HG03196 (cell line): ENCODE results near the gene SCAMP1.
"Not testable (repeated sequence)": the region's sequence is repeated elsewhere in the genome, so short reads cannot be mapped to it uniquely, and the experiment has no call there.

Source experiments
- ATAC-seq: cut with Tn5 transposase; IDR thresholded peaks from one replicate; pipeline ENCODE4 v1.9.1; 2021; ENCODE audit not compliant: unreplicated experiment

Gene SCAMP1

GRCh38 chr5:78420548-78420947 is 60.1 kb downstream of the SCAMP1 start:
- no peak for ATAC-seq

GRCh38 chr5:78424665-78425064 is 64.2 kb downstream of the SCAMP1 start:
- ATAC-seq, result no peak

- ATAC-seq, result no peak
These were observed 69.0 kb downstream of the SCAMP1 start for GRCh38 chr5:78429332-78429980.

GRCh38 chr5:78430866-78431265 is 70.4 kb downstream of the SCAMP1 start:
- no peak for ATAC-seq

GRCh38 chr5:78433972-78434371 is 73.6 kb downstream of the SCAMP1 start:
- no peak for ATAC-seq

- no peak for ATAC-seq
These were observed 87.5 kb downstream of the SCAMP1 start for GRCh38 chr5:78447775-78448424.

GRCh38 chr5:78449103-78449502 is 88.7 kb downstream of the SCAMP1 start:
- ATAC-seq, result no peak

GRCh38 chr5:78457507-78457906 is 97.1 kb downstream of the SCAMP1 start:
- ATAC-seq, result not testable (repeated sequence)

GRCh38 chr5:78458843-78459242 is 98.4 kb downstream of the SCAMP1 start:
- no peak for ATAC-seq

- ATAC-seq, result no peak
These were observed 106.7 kb downstream of the SCAMP1 start for GRCh38 chr5:78467140-78467539.

- no peak for ATAC-seq
These were observed 107.4 kb downstream of the SCAMP1 start for GRCh38 chr5:78467752-78468357.

- no peak for ATAC-seq
These were observed 111.5 kb downstream of the SCAMP1 start for GRCh38 chr5:78471896-78472295.

GRCh38 chr5:78472469-78473106 is 112.2 kb downstream of the SCAMP1 start:
- ATAC-seq, result no peak

- no peak for ATAC-seq
These were observed 113.3 kb downstream of the SCAMP1 start for GRCh38 chr5:78473751-78474150.

- ATAC-seq, result no peak
These were observed 115.0 kb downstream of the SCAMP1 start for GRCh38 chr5:78475370-78475769.

GRCh38 chr5:78476795-78477194 is 116.4 kb downstream of the SCAMP1 start:
- no peak for ATAC-seq

- ATAC-seq, result no peak
These were observed 122.5 kb downstream of the SCAMP1 start for GRCh38 chr5:78482948-78483347.

- ATAC-seq, result peak; percentile 74
These were observed 123.5 kb downstream of the SCAMP1 start for GRCh38 chr5:78483809-78484521.

- ATAC-seq, result no peak
These were observed 125.8 kb downstream of the SCAMP1 start for GRCh38 chr5:78486218-78486617.

- no peak for ATAC-seq
These were observed 127.4 kb downstream of the SCAMP1 start for GRCh38 chr5:78487846-78488245.
